ENCODE measurements around the gene QSOX2.

QSOX2 gene

GRCh38 chr9:136210276-136210675 is 35.3 kb downstream of the QSOX2 start:
- H3K4me3 ChIP-seq (ENCODE audit: low read depth, low read length) = no peak overlapping the region
- peak overlapping the region; percentile 98 for H3K27ac ChIP-seq
- H3K27me3 ChIP-seq (ENCODE audit: insufficient read depth, low read depth, severe bottlenecking) = no peaks in the 10 kb centered on the region

GRCh38 chr9:136209786-136210185 is 35.8 kb downstream of the QSOX2 start:
- TF ChIP-seq CTCF (IDR thresholded peaks at IDR 0.05; ENCODE audit: low read depth, low read length) = no peak
- Histone ChIP-seq H3K27me3 (ENCODE audit: insufficient read depth, low read depth, severe bottlenecking) (no peaks in the 10 kb centered on the region), H3K36me3 (peaks cover 85% of the 10 kb centered on the region), H3K9me3 (ENCODE audit: severe bottlenecking) (peaks cover 4% of the 10 kb centered on the region), H3K4me3 (ENCODE audit: low read depth, low read length) (no peak overlapping the region), H3K27ac (peak overlapping the region; percentile 98)
- DNase-seq = no peak

More at GRCh38 chr9:136210276-136210675, 35.3 kb downstream of the QSOX2 start:
- DNase-seq = no peak
- Histone ChIP-seq H3K36me3 (peaks cover 88% of the 10 kb centered on the region), H3K9me3 (ENCODE audit: severe bottlenecking) (peaks cover 4% of the 10 kb centered on the region)
- TF ChIP-seq CTCF (IDR thresholded peaks at IDR 0.05; ENCODE audit: low read depth, low read length) = no peak

GRCh38 chr9:136209232-136209631 is 36.4 kb downstream of the QSOX2 start:
- no peak overlapping the region for H3K4me3 ChIP-seq (ENCODE audit: low read depth, low read length)
- peaks cover 4% of the 10 kb centered on the region for H3K9me3 ChIP-seq (ENCODE audit: severe bottlenecking)
- H3K36me3 ChIP-seq = peaks cover 84% of the 10 kb centered on the region
- TF ChIP-seq CTCF (IDR thresholded peaks at IDR 0.05; ENCODE audit: low read depth, low read length) = no peak
- H3K27me3 ChIP-seq (ENCODE audit: insufficient read depth, low read depth, severe bottlenecking) = no peaks in the 10 kb centered on the region
- peak overlapping the region; percentile 98 for H3K27ac ChIP-seq
- DNase-seq = no peak

- DNase-seq = no peak
- peak overlapping the region; percentile 98 for H3K27ac ChIP-seq
- H3K9me3 ChIP-seq (ENCODE audit: severe bottlenecking) = peaks cover 2% of the 10 kb centered on the region
- TF ChIP-seq CTCF (IDR thresholded peaks at IDR 0.05; ENCODE audit: low read depth, low read length) = no peak
- peaks cover 78% of the 10 kb centered on the region for H3K36me3 ChIP-seq
- no peaks in the 10 kb centered on the region for H3K27me3 ChIP-seq (ENCODE audit: insufficient read depth, low read depth, severe bottlenecking)
- H3K4me3 ChIP-seq (ENCODE audit: low read depth, low read length) = no peak overlapping the region
Measured at GRCh38 chr9:136208675-136209074, 36.9 kb downstream of the QSOX2 start.

GRCh38 chr9:136207616-136208015 is 38.0 kb downstream of the QSOX2 start:
- Histone ChIP-seq H3K36me3 (peaks cover 74% of the 10 kb centered on the region), H3K27me3 (ENCODE audit: insufficient read depth, low read depth, severe bottlenecking) (no peaks in the 10 kb centered on the region), H3K4me3 (ENCODE audit: low read depth, low read length) (peak overlapping the region; percentile 20; the same call in 1 of the 2 replicates), H3K9me3 (ENCODE audit: severe bottlenecking) (no peaks in the 10 kb centered on the region), H3K27ac (peak overlapping the region; percentile 98)
- peak; percentile 37 for TF ChIP-seq CTCF (IDR thresholded peaks at IDR 0.05; ENCODE audit: low read depth, low read length)
- DNase-seq = peak; percentile 82

GRCh38 chr9:136206602-136207275 is 38.9 kb downstream of the QSOX2 start:
- H3K4me3 ChIP-seq (ENCODE audit: low read depth, low read length) = no peak overlapping the region
- peak; percentile 55 for DNase-seq
- peak overlapping the region; percentile 98 for H3K27ac ChIP-seq
- TF ChIP-seq CTCF (IDR thresholded peaks at IDR 0.05; ENCODE audit: low read depth, low read length) = no peak
- peaks cover 74% of the 10 kb centered on the region for H3K36me3 ChIP-seq
- no peaks in the 10 kb centered on the region for H3K27me3 ChIP-seq (ENCODE audit: insufficient read depth, low read depth, severe bottlenecking)
- H3K9me3 ChIP-seq (ENCODE audit: severe bottlenecking) = no peaks in the 10 kb centered on the region

Data from WERI-Rb-1 (cell line).